IMR-90 (cell line): ENCODE results near the gene PLB1. TPM values are rescaled to one million over a fixed set of nuclear protein-coding genes. Genes with fewer than 3 reads are reported as not detected.

Source experiments
- ATAC-seq: fragments of 200-7000 bp; cut with Tn5 transposase; 2 replicates; pipeline ENCODE4 v1.9.1; 2020; ENCODE audit warnings: low read depth, mild to moderate bottlenecking, moderate library complexity
- BruUV-seq: library from RNA; stranded (reverse); fragments of 400-500 nt; replicated peaks from 2 replicates; lab custom pipeline; 2021; lab: Mats Ljungman, UMichigan
- CTCF ChIA-PET: fragments of 300-600 bp; formaldehyde crosslinking; extraction: SDS; loops from one replicate; lab custom pipeline; 2021; ENCODE audit warnings: antibody characterized with exemption; lab: Yijun Ruan, JAX
- POLR2A ChIA-PET: fragments of 300-600 bp; sonication (Branson Sonifier 250); formaldehyde crosslinking; loops from one replicate; lab custom pipeline; 2022; ENCODE audit warnings: antibody characterized with exemption; ENCODE audit not compliant: unreplicated experiment; lab: Charles Lee
- DNase-seq: peaks from one replicate; pipeline ENCODE4 v3.0.0; 2013
- H2AFZ ChIP-seq: replicated peaks from 2 replicates; pipeline ENCODE3; 2013; ENCODE audit warnings: low read length, mild to moderate bottlenecking; ENCODE audit not compliant: poor library complexity
- H2AK5ac ChIP-seq: 2 replicates; pipeline ENCODE4 v1.6.1; 2013; ENCODE audit warnings: low read depth, low read length, inconsistent platforms
- H2AK9ac ChIP-seq: replicated peaks from 2 replicates; pipeline ENCODE3; 2013; ENCODE audit warnings: mild to moderate bottlenecking, low read depth, low read length, moderate library complexity; ENCODE audit not compliant: poor library complexity
- H2BK120ac ChIP-seq: 2 replicates; pipeline ENCODE4 v1.6.1; 2013; ENCODE audit warnings: low read depth, low read length, inconsistent platforms
- H2BK15ac ChIP-seq: 3 replicates; pipeline ENCODE4 v1.6.1; 2013; ENCODE audit warnings: low read depth, low read length, inconsistent platforms
- H2BK20ac ChIP-seq: 2 replicates; pipeline ENCODE4 v1.6.1; 2013; ENCODE audit warnings: low read depth, mild to moderate bottlenecking, inconsistent platforms, low read length, moderate library complexity
- H2BK5ac ChIP-seq: 2 replicates; pipeline ENCODE4 v1.6.1; 2013; ENCODE audit warnings: mild to moderate bottlenecking, low read depth, low read length, inconsistent platforms; ENCODE audit not compliant: poor library complexity, severe bottlenecking
- H3K14ac ChIP-seq: replicated peaks from 2 replicates; pipeline ENCODE4 v1.6.1; 2013; ENCODE audit warnings: low read depth, low read length, inconsistent platforms
- H3K18ac ChIP-seq: 2 replicates; pipeline ENCODE4 v1.6.1; 2013; ENCODE audit warnings: low read depth, low read length, control low read depth
- H3K23ac ChIP-seq: 2 replicates; pipeline ENCODE4 v1.6.1; 2013; ENCODE audit warnings: low read depth, low read length, inconsistent platforms
- H3K27ac ChIP-seq: 2 replicates; pipeline ENCODE4 v1.5.1; 2013; ENCODE audit warnings: mild to moderate bottlenecking, control low read depth, low read length; ENCODE audit not compliant: insufficient read depth
- H3K27me3 ChIP-seq: 2 replicates; pipeline ENCODE4 v1.6.1; 2013; ENCODE audit warnings: low read length; ENCODE audit not compliant: control insufficient read depth, insufficient read depth
- H3K36me3 ChIP-seq: 2 replicates; pipeline ENCODE4 v1.6.1; 2013; ENCODE audit warnings: low read length, mixed read lengths; ENCODE audit not compliant: control insufficient read depth, insufficient read depth
- H3K4ac ChIP-seq: 2 replicates; pipeline ENCODE4 v1.6.1; 2013; ENCODE audit warnings: low read depth, low read length, inconsistent platforms
- H3K4me1 ChIP-seq: 2 replicates; pipeline ENCODE4 v1.6.1; 2013; ENCODE audit warnings: low read length, mixed read lengths; ENCODE audit not compliant: control insufficient read depth, insufficient read depth
- H3K4me2 ChIP-seq: 2 replicates; pipeline ENCODE4 v1.6.1; 2013; ENCODE audit warnings: low read depth, mild to moderate bottlenecking, control low read depth, low read length, moderate library complexity
- H3K4me3 ChIP-seq: 2 replicates; pipeline ENCODE4 v1.5.1; 2013; ENCODE audit warnings: low read depth, mild to moderate bottlenecking, control low read depth, low read length, moderate library complexity; ENCODE audit not compliant: insufficient read depth
- H3K56ac ChIP-seq: 2 replicates; pipeline ENCODE4 v1.6.1; 2013; ENCODE audit warnings: low read length, inconsistent platforms; ENCODE audit not compliant: insufficient read depth; ENCODE audit errors: extremely low read depth
- H3K79me1 ChIP-seq, 2 experiments: 2 replicates each; pipeline ENCODE4 v1.6.1; 2013; ENCODE audit warnings: low read length in 2 of 2, inconsistent platforms in 1 of 2, low read depth in 1 of 2
- H3K9ac ChIP-seq: 2 replicates; pipeline ENCODE4 v1.6.1; 2013; ENCODE audit warnings: low read depth, low read length, control low read depth
- H3K9me1 ChIP-seq: 2 replicates; pipeline ENCODE4 v1.6.1; 2013; ENCODE audit warnings: low read length, inconsistent platforms; ENCODE audit not compliant: insufficient read depth
- H3K9me3 ChIP-seq: 2 replicates; pipeline ENCODE4 v1.6.1; 2013; ENCODE audit warnings: low read length; ENCODE audit not compliant: control insufficient read depth, insufficient read depth
- H4K20me1 ChIP-seq: 2 replicates; pipeline ENCODE4 v1.6.1; 2013; ENCODE audit warnings: low read length, inconsistent platforms; ENCODE audit not compliant: insufficient read depth
- H4K5ac ChIP-seq: 2 replicates; pipeline ENCODE4 v1.6.1; 2013; ENCODE audit warnings: mild to moderate bottlenecking, low read depth, low read length, control low read depth
- H4K8ac ChIP-seq, 2 experiments: 2 replicates each; pipeline ENCODE4 v1.6.1; 2013; ENCODE audit warnings: low read depth in 2 of 2, low read length in 2 of 2, control low read depth in 1 of 2, inconsistent platforms in 1 of 2
- H4K91ac ChIP-seq: 2 replicates; pipeline ENCODE4 v1.6.1; 2013; ENCODE audit warnings: low read depth, low read length, inconsistent platforms; ENCODE audit not compliant: insufficient read depth
- CEBPB ChIP-seq: IDR thresholded peaks from 2 replicates; pipeline ENCODE4 v1.6.1; 2012; ENCODE audit warnings: low read depth, low read length, improper control_type of control experiment
- MAFK ChIP-seq: IDR thresholded peaks from 2 replicates; pipeline ENCODE4 v1.6.1; 2012; ENCODE audit warnings: low read depth, low read length, improper control_type of control experiment
- POLR2A ChIP-seq: IDR thresholded peaks from 2 replicates; pipeline ENCODE4 v1.6.1; 2012; ENCODE audit warnings: mild to moderate bottlenecking, low read depth, low read length
- WGBS, 2 experiments: methylation state at CpG; one replicate each; pipeline versions ENCODE4 v1.1.5 to v1.1.7; 2013; ENCODE audit warnings: missing lambda C conversion rate in 2 of 2; ENCODE audit not compliant: insufficient read length in 1 of 2; ENCODE audit errors: extremely low coverage in 2 of 2; 5-methylcytosine and 5-hydroxymethylcytosine counted together
- dilution Hi-C: fragments of 300-500 bp; cut with HindIII; formaldehyde crosslinking; loops from one replicate; pipeline ENCODE4 v1.14.3; 2018; ENCODE audit warnings: low sequenced_read_pairs; ENCODE audit not compliant: unreplicated experiment
- in situ Hi-C: fragments of 300-500 bp; cut with MboI; formaldehyde crosslinking; loops from 3 replicates; pipeline ENCODE4 v1.14.3; 2019; ENCODE audit warnings: low sequenced_read_pairs, inconsistent platforms, mixed read lengths
- intact Hi-C: fragments of 100-400 bp; cut with micrococcal nuclease; formaldehyde crosslinking; loops from 2 replicates; pipeline ENCODE4 v1.10.0; 2022
- polyA plus RNA-seq, 3 experiments: library from polyadenylated mRNA; depleted of rRNA; stranded (reverse); fragments of >200 nt; gene quantifications; 2 replicates each; pipeline ENCODE4 v1.2.3, GENCODE V29; 2012; ENCODE audit warnings: low replicate concordance in 1 of 3
- total RNA-seq: library from RNA; depleted of rRNA; stranded (reverse); fragments of >200 nt; gene quantifications from 2 replicates; pipeline ENCODE4 v1.2.3, GENCODE V29; 2012
- TF ChIP-seq, protein P1 (sequence below): fragments of 150-350 bp; IDR thresholded peaks from 2 replicates; pipeline ENCODE4 v1.6.1; 2016; ENCODE audit warnings: low read depth, mild to moderate bottlenecking, low read length, moderate library complexity, borderline replicate concordance
- TF ChIP-seq, protein P2 (sequence below): fragments of 150-350 bp; IDR thresholded peaks from 2 replicates; pipeline ENCODE4 v1.6.1; 2017; ENCODE audit warnings: mild to moderate bottlenecking, antibody characterized with exemption, low read length, low read depth

PLB1 gene
- total and polyA plus RNA-seq, 2 of the 4 experiments (the other 2 are of a cell fraction): 0.74 to 0.90 TPM

DNA sequence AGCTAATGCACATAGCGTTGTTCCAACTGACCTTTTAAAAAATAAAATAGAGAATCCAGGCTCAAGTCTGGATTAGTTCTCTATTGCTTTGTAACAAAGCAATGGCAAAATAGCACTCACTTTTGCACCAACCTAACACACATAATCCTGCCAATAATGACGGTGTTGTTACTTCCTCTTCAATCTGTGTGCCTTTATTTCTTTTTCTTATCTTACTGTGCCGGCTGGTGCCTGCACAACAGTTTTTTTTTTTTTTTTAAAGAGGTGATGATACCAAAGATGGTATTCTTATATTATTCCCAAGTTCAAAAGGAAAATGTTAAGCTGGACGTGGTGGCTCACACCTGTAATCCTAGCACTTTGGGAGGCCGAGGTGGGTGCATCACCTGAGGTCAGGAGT, 3.4 kb downstream of the PLB1 start:
- in situ Hi-C loops: no loop called here
- no CpG with 5 or more reads among the region's 5 CpGs for WGBS, 2 experiments

More for the DNA sequence above, 3.4 kb downstream of the PLB1 start:
- no peak overlapping the region for H4K5ac ChIP-seq
- no peaks in the 10 kb centered on the region for H4K20me1 ChIP-seq
- no peak overlapping the region for H3K4ac ChIP-seq
- H2AK5ac ChIP-seq: no peak overlapping the region
- no peak overlapping the region for H2BK5ac ChIP-seq
- no peak overlapping the region for H3K4me2 ChIP-seq
- no peaks in the 10 kb centered on the region for H3K79me1 ChIP-seq
- no peak overlapping the region for H3K56ac ChIP-seq
- H3K36me3 ChIP-seq: no peaks in the 10 kb centered on the region
- H4K91ac ChIP-seq: no peak overlapping the region
- H3K9me3 ChIP-seq: no peaks in the 10 kb centered on the region
- TF ChIP-seq CEBPB: no peak
- no peak for TF ChIP-seq MAFK
- TF ChIP-seq POLR2A: no peak
- TF ChIP-seq, protein P1, sequence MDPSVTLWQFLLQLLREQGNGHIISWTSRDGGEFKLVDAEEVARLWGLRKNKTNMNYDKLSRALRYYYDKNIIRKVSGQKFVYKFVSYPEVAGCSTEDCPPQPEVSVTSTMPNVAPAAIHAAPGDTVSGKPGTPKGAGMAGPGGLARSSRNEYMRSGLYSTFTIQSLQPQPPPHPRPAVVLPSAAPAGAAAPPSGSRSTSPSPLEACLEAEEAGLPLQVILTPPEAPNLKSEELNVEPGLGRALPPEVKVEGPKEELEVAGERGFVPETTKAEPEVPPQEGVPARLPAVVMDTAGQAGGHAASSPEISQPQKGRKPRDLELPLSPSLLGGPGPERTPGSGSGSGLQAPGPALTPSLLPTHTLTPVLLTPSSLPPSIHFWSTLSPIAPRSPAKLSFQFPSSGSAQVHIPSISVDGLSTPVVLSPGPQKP: no peak
- TF ChIP-seq, protein P2, sequence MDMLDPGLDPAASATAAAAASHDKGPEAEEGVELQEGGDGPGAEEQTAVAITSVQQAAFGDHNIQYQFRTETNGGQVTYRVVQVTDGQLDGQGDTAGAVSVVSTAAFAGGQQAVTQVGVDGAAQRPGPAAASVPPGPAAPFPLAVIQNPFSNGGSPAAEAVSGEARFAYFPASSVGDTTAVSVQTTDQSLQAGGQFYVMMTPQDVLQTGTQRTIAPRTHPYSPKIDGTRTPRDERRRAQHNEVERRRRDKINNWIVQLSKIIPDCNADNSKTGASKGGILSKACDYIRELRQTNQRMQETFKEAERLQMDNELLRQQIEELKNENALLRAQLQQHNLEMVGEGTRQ: no peak
- H2BK120ac ChIP-seq: no peak overlapping the region
- no peak overlapping the region for H3K9ac ChIP-seq
- no peaks in the 10 kb centered on the region for H3K9me1 ChIP-seq
- H3K4me1 ChIP-seq: no peaks in the 10 kb centered on the region
- H4K8ac ChIP-seq: no peak overlapping the region
- H3K18ac ChIP-seq: no peak overlapping the region
- DNase-seq (no peak), ATAC-seq (no peak)
- H2BK15ac ChIP-seq: no peak overlapping the region
- no peak overlapping the region for H3K27ac ChIP-seq
- H3K27me3 ChIP-seq: peaks cover 53% of the 10 kb centered on the region
- BruUV-seq: no TSS peak
- POLR2A ChIA-PET: no interaction called here
- no peak overlapping the region for H2AK9ac ChIP-seq
- intact Hi-C loops (loop anchor here (2.0 kb wide), 1 partner anchor 42 kb away; no protein-coding TSS in a partner anchor), dilution Hi-C loops (no loop called here)
- no peak overlapping the region for H3K4me3 ChIP-seq
- CTCF ChIA-PET: no interaction called here
- H3K23ac ChIP-seq: no peak overlapping the region
- no peak overlapping the region for H2AFZ ChIP-seq
- H2BK20ac ChIP-seq: no peak overlapping the region
- no peak overlapping the region for H3K14ac ChIP-seq
